ENCODE data around the gene KRT39.

DNA sequence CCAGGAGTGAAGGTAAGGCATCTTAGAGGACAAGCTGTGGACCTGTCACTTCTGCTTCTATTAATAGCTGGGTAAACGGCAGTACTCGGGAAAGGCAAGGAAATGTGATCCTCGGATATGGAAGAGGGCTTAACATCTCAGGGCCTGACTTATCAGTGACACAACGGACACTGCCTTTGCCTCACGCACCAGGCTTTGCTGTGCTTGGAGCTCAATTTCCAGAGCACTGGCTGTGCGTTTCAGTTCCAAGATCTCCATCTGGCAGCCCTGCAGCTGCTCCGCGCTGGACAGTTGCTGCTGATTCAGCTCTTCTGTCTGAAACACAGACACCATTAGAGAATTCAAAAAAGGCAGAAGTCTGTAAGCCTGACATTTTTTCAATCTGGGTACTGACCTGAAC, 13.8 kb upstream of the KRT39 start:
- no peak for TF ChIP-seq SP1 (IDR thresholded peaks at IDR 0.05)
- no peak for TF ChIP-seq FOXK2 (IDR thresholded peaks at IDR 0.05)
- TF ChIP-seq ELF4 (IDR thresholded peaks at IDR 0.05): no peak
- TF ChIP-seq BHLHE40 (IDR thresholded peaks at IDR 0.05; ENCODE audit: borderline replicate concordance): no peak
- TF ChIP-seq CTBP1 (IDR thresholded peaks at IDR 0.05; ENCODE audit: borderline replicate concordance): no peak
- TF ChIP-seq ARNT (IDR thresholded peaks at IDR 0.05): no peak
- TF ChIP-seq FOXM1 (IDR thresholded peaks at IDR 0.05; ENCODE audit: borderline replicate concordance): no peak
- no peak for TF ChIP-seq HDGF (IDR thresholded peaks at IDR 0.05; ENCODE audit: borderline replicate concordance)
- no peak for TF ChIP-seq SUZ12 (IDR thresholded peaks at IDR 0.05)
- TF ChIP-seq, protein P1, sequence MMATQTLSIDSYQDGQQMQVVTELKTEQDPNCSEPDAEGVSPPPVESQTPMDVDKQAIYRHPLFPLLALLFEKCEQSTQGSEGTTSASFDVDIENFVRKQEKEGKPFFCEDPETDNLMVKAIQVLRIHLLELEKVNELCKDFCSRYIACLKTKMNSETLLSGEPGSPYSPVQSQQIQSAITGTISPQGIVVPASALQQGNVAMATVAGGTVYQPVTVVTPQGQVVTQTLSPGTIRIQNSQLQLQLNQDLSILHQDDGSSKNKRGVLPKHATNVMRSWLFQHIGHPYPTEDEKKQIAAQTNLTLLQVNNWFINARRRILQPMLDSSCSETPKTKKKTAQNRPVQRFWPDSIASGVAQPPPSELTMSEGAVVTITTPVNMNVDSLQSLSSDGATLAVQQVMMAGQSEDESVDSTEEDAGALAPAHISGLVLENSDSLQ (IDR thresholded peaks at IDR 0.05): no peak
- TF ChIP-seq LEF1 (IDR thresholded peaks at IDR 0.05; ENCODE audit: borderline replicate concordance): no peak

All from HEK293T (cell line).